BLaER1 treated with 17β-estradiol and CSF1 and Interleukin-3, amounts not matched to agents 10 nM and 100 nM (cell line): ENCODE measurements around the gene IFI44L.

Source experiments
- H3K27ac ChIP-seq, 11 experiments: shearing (Covaris generic); formaldehyde crosslinking; 2 replicates each; pipeline ENCODE4 v1.8.1; 2022
- H3K27me3 ChIP-seq, 11 experiments: shearing (Covaris generic); formaldehyde crosslinking; 2 replicates each; pipeline ENCODE4 v1.8.1; 2022
- H3K36me3 ChIP-seq, 11 experiments: shearing (Covaris generic); formaldehyde crosslinking; 2 replicates each; pipeline ENCODE4 v1.8.1; 2022
- H3K4me1 ChIP-seq, 10 experiments: shearing (Covaris generic); formaldehyde crosslinking; 2 replicates each; pipeline ENCODE4 v1.8.1; 2022
- H3K4me2 ChIP-seq, 11 experiments: shearing (Covaris generic); formaldehyde crosslinking; 2 replicates each; pipeline ENCODE4 v1.8.1; 2022
- H3K4me3 ChIP-seq, 10 experiments: shearing (Covaris generic); formaldehyde crosslinking; 2 replicates each; pipeline ENCODE4 v1.8.1; 2022
- H3K9ac ChIP-seq, 11 experiments: shearing (Covaris generic); formaldehyde crosslinking; 2 replicates each; pipeline ENCODE4 v1.8.1; 2022
- H3K9me3 ChIP-seq, 11 experiments: shearing (Covaris generic); formaldehyde crosslinking; replicated peaks in 1 of 11; 2 replicates each; pipeline ENCODE4 v1.8.1; 2022
- H4K20me1 ChIP-seq, 11 experiments: shearing (Covaris generic); formaldehyde crosslinking; 2 replicates each; pipeline ENCODE4 v1.8.1; 2022
- Cebpa-rat ChIP-seq, 11 experiments: shearing (Covaris generic); IDR thresholded peaks; 2 replicates each; pipeline ENCODE4 v1.8.1; 2022

The IFI44L gene

DNA sequence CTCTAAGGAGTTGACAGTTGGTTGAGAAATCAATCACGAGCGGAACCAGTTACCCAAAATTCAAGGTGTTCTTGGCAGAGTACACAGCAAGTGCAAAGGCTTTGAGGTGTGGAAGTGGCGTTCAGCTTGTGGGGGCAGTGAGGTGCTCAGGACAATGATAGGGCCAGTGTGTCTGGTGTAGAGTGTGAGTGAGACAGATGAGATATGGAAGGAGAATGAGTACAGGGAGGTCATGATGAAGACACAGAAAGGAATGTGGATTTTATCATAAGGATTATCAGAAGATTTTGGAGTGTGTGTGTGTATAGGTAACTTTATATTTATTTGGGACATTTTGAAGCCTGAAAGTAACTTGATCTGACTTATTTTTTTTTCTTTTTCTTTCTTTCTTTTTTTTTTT lies 70.3 kb downstream of the IFI44L start:
- no peaks in the 10 kb centered on the region for H3K27me3 ChIP-seq
- no peak overlapping the region for H3K4me3 ChIP-seq
- no peaks in the 10 kb centered on the region for H3K4me1 ChIP-seq
- no peaks in the 10 kb centered on the region for H3K9me3 ChIP-seq
- H3K27ac ChIP-seq: no peak overlapping the region
- H4K20me1 ChIP-seq: no peaks in the 10 kb centered on the region
- no peak overlapping the region for H3K9ac ChIP-seq
- no peaks in the 10 kb centered on the region for H3K36me3 ChIP-seq
- H3K4me2 ChIP-seq: no peak overlapping the region
- TF ChIP-seq Cebpa-rat (IDR thresholded peaks at IDR 0.05): no peak

DNA sequence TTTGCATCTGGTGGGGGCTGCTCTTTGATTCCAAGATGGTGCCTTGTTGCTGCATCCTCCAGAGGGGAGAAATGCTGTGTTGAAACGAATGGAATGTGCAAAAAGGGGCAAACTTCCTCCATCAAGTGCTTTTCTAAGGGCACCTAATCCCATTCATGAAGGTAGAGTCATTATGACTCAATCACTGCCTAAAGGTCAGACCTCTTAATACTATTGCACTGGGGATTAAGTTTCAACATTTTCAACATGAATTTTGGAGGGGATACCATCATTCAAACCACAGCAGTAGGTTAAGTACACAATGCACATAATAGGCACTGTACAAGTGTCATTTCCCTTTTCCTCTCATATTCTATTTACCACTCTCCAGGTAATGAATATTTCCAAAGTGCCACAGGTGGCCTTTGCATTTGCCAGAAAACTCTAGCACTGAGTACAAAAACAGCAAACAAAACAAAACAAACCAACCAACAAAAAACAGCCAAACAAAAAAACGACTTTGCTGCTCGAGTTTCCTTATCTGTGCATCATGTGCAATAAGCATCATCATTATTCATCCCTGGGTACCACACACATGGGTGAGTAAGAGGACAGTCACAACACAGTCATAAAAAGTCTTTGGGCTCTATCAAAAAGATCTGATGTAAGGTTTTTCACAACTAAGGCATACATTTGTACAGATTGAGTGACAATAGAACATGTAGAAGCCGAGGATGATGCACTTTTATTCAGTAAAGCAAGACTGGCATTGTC lies 71.9 kb downstream of the IFI44L start:
- H3K4me1 ChIP-seq: no peaks in the 10 kb centered on the region
- no peaks in the 10 kb centered on the region for H4K20me1 ChIP-seq
- no peak overlapping the region for H3K4me3 ChIP-seq
- no peak for TF ChIP-seq Cebpa-rat (IDR thresholded peaks at IDR 0.05)
- no peaks in the 10 kb centered on the region for H3K36me3 ChIP-seq
- H3K9ac ChIP-seq: no peak overlapping the region
- H3K9me3 ChIP-seq: no peaks in the 10 kb centered on the region
- no peak overlapping the region for H3K4me2 ChIP-seq
- no peaks in the 10 kb centered on the region for H3K27me3 ChIP-seq
- no peak overlapping the region for H3K27ac ChIP-seq
